DOHH2 (cell line): ENCODE measurements around the gene PIK3AP1.
A peak's percentile ranks its signal among the peaks of the same experiment; 100 is the strongest.

Experiments
- H3F3A ChIP-seq: fragments of 200-600 bp; sonication (generic), shearing (Covaris generic); 2 replicates; pipeline ENCODE4 v1.6.0; 2016; ENCODE audit warnings: antibody characterized with exemption, mild to moderate bottlenecking; ENCODE audit not compliant: control insufficient read depth, insufficient read depth
- H3K27ac ChIP-seq: fragments of 200-600 bp; sonication (generic); 2 replicates; pipeline ENCODE4 v1.5.1; 2014; ENCODE audit warnings: low read depth, mild to moderate bottlenecking, low read length, moderate library complexity
- H3K27me3 ChIP-seq: fragments of 200-600 bp; sonication (generic); 2 replicates; pipeline ENCODE4 v1.6.1; 2014; ENCODE audit warnings: mild to moderate bottlenecking, low read length, mixed read lengths; ENCODE audit not compliant: control insufficient read depth
- H3K36me3 ChIP-seq: fragments of 200-600 bp; sonication (generic); 2 replicates; pipeline ENCODE4 v1.6.1; 2014; ENCODE audit warnings: mild to moderate bottlenecking, low read length, moderate library complexity, mixed read lengths; ENCODE audit not compliant: control insufficient read depth
- H3K4me1 ChIP-seq: fragments of 200-600 bp; sonication (generic); 2 replicates; pipeline ENCODE4 v1.6.1; 2014; ENCODE audit warnings: mild to moderate bottlenecking, low read length, mixed read lengths; ENCODE audit not compliant: control insufficient read depth
- H3K4me2 ChIP-seq: fragments of 200-600 bp; sonication (generic); 2 replicates; pipeline ENCODE4 v1.6.0; 2014; ENCODE audit warnings: mild to moderate bottlenecking, low read length, moderate library complexity
- H3K4me3 ChIP-seq: fragments of 200-600 bp; sonication (generic); 2 replicates; pipeline ENCODE4 v1.5.1; 2014; ENCODE audit warnings: mild to moderate bottlenecking, low read length, mixed read lengths
- H3K79me2 ChIP-seq: fragments of 200-600 bp; sonication (generic); 2 replicates; pipeline ENCODE4 v1.6.1; 2014; ENCODE audit warnings: mild to moderate bottlenecking, low read length, mixed read lengths; ENCODE audit not compliant: control insufficient read depth
- H3K9me2 ChIP-seq: fragments of 200-600 bp; sonication (generic); replicated peaks from 2 replicates; pipeline ENCODE4 v1.6.1; 2014; ENCODE audit warnings: mild to moderate bottlenecking, low read length, mixed read lengths; ENCODE audit not compliant: control insufficient read depth
- H3K9me3 ChIP-seq: fragments of 200-600 bp; sonication (generic); 2 replicates; pipeline ENCODE4 v1.6.1; 2014; ENCODE audit warnings: antibody characterized with exemption, low read length, mixed read lengths; ENCODE audit not compliant: control insufficient read depth, insufficient read depth
- H4K20me1 ChIP-seq: fragments of 200-600 bp; sonication (generic); 2 replicates; pipeline ENCODE4 v1.6.0; 2014; ENCODE audit warnings: low read depth, mild to moderate bottlenecking, antibody characterized with exemption, low read length, moderate library complexity; ENCODE audit not compliant: control insufficient read depth, insufficient read depth
- EZH2phosphoT487 ChIP-seq: fragments of 200-600 bp; sonication (generic); IDR thresholded peaks from 2 replicates; pipeline ENCODE4 v1.6.1; 2017; ENCODE audit warnings: borderline replicate concordance, mild to moderate bottlenecking, antibody characterized with exemption, low read length, moderate library complexity, mixed read lengths
- TF ChIP-seq, protein P1 (sequence below): fragments of 200-600 bp; sonication (generic); IDR thresholded peaks from one replicate; pipeline ENCODE4 v1.5.1; 2014; ENCODE audit warnings: antibody characterized with exemption, mild to moderate bottlenecking, low read depth, low read length; ENCODE audit not compliant: poor library complexity, severe bottlenecking

Gene PIK3AP1

GRCh38 chr10:96579133-96579532, 141.2 kb downstream of the PIK3AP1 start:
- Histone ChIP-seq H3F3A (no peaks in the 10 kb centered on the region), H3K27me3 (no peaks in the 10 kb centered on the region), H3K4me1 (peaks cover 39% of the 10 kb centered on the region), H4K20me1 (peaks cover 12% of the 10 kb centered on the region; the same call in 1 of the 2 replicates), H3K4me3 (no peak overlapping the region), H3K9me3 (no peaks in the 10 kb centered on the region), H3K27ac (no peak overlapping the region), H3K9me2 (no peaks in the 10 kb centered on the region), H3K79me2 (peaks cover 100% of the 10 kb centered on the region), H3K4me2 (no peak overlapping the region), H3K36me3 (peaks cover 43% of the 10 kb centered on the region)
- TF ChIP-seq, protein P1, sequence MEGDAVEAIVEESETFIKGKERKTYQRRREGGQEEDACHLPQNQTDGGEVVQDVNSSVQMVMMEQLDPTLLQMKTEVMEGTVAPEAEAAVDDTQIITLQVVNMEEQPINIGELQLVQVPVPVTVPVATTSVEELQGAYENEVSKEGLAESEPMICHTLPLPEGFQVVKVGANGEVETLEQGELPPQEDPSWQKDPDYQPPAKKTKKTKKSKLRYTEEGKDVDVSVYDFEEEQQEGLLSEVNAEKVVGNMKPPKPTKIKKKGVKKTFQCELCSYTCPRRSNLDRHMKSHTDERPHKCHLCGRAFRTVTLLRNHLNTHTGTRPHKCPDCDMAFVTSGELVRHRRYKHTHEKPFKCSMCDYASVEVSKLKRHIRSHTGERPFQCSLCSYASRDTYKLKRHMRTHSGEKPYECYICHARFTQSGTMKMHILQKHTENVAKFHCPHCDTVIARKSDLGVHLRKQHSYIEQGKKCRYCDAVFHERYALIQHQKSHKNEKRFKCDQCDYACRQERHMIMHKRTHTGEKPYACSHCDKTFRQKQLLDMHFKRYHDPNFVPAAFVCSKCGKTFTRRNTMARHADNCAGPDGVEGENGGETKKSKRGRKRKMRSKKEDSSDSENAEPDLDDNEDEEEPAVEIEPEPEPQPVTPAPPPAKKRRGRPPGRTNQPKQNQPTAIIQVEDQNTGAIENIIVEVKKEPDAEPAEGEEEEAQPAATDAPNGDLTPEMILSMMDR, result no peak
- no peak for TF ChIP-seq EZH2phosphoT487

GRCh38 chr10:96578633-96579032, 141.7 kb downstream of the PIK3AP1 start:
- Histone ChIP-seq H3K27me3 (no peaks in the 10 kb centered on the region), H3K9me3 (no peaks in the 10 kb centered on the region), H3K4me3 (no peak overlapping the region), H3K9me2 (no peaks in the 10 kb centered on the region), H3K79me2 (peaks cover 99% of the 10 kb centered on the region), H4K20me1 (peaks cover 12% of the 10 kb centered on the region; the same call in 1 of the 2 replicates), H3K4me1 (peaks cover 34% of the 10 kb centered on the region), H3K27ac (no peak overlapping the region), H3F3A (no peaks in the 10 kb centered on the region), H3K36me3 (peaks cover 43% of the 10 kb centered on the region), H3K4me2 (no peak overlapping the region)
- no peak for TF ChIP-seq EZH2phosphoT487
- TF ChIP-seq, protein P1, result no peak

DNA sequence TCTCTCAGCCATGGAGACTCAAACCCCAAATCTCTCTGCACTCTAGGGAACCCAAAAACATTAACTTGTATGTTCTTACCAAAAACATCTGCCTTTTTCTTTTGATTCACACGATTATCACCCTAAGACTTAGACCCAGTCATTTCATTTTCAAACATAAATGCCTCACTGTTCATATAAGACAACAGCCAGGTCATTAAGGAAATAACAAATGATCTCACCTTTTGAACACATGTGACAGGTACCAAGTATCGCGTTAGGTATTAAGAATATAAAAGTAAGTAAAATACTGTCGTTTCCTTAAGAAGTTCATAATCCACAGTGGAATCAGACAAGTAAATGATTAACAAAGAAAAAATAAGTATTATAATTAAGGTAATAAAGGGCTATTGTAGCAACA, 142.3 kb downstream of the PIK3AP1 start:
- Histone ChIP-seq H3K4me3 (no peak overlapping the region), H3K9me3 (no peaks in the 10 kb centered on the region), H3F3A (no peaks in the 10 kb centered on the region), H3K4me1 (peaks cover 31% of the 10 kb centered on the region), H3K9me2 (no peaks in the 10 kb centered on the region), H3K27ac (no peak overlapping the region), H3K27me3 (no peaks in the 10 kb centered on the region), H3K79me2 (peaks cover 99% of the 10 kb centered on the region), H3K36me3 (peaks cover 41% of the 10 kb centered on the region), H4K20me1 (peaks cover 9% of the 10 kb centered on the region; the same call in 1 of the 2 replicates), H3K4me2 (no peak overlapping the region)
- no peak for TF ChIP-seq EZH2phosphoT487
- TF ChIP-seq, protein P1, result no peak

GRCh38 chr10:96577069-96577468, 143.2 kb downstream of the PIK3AP1 start:
- Histone ChIP-seq H3F3A (no peaks in the 10 kb centered on the region), H3K4me2 (peak overlapping the region; percentile 10; the same call in 1 of the 2 replicates), H3K36me3 (peaks cover 43% of the 10 kb centered on the region), H3K27ac (no peak overlapping the region), H4K20me1 (peaks cover 11% of the 10 kb centered on the region), H3K79me2 (peaks cover 99% of the 10 kb centered on the region), H3K9me2 (no peaks in the 10 kb centered on the region), H3K9me3 (no peaks in the 10 kb centered on the region), H3K4me1 (peaks cover 26% of the 10 kb centered on the region), H3K4me3 (no peak overlapping the region), H3K27me3 (no peaks in the 10 kb centered on the region)
- no peak for TF ChIP-seq EZH2phosphoT487
- TF ChIP-seq, protein P1, result no peak
